Measurements from ENCODE around the gene ODAD3.

Gene ODAD3

GRCh38 chr19:11375143-11375948 is 59.6 kb downstream of the ODAD3 start:
- no peak for DNase-seq (ENCODE audit: low spot score)

- DNase-seq (ENCODE audit: low spot score) = peak; percentile 99
Measured at GRCh38 chr19:11374433-11375142, 60.3 kb downstream of the ODAD3 start, which contains the start of gene SWSAP1. TSS of gene SWSAP1 (plus strand) at chr19:11374666. CDS start at chr19:11374681, 15 bp downstream.

GRCh38 chr19:11373885-11374432 is 61.0 kb downstream of the ODAD3 start:
- no peak for DNase-seq (ENCODE audit: low spot score)

- no peak for DNase-seq (ENCODE audit: low spot score)
Measured at GRCh38 chr19:11373166-11373884, 61.6 kb downstream of the ODAD3 start.

- no peak for DNase-seq (ENCODE audit: low spot score)
Measured at GRCh38 chr19:11370744-11371143, 64.2 kb downstream of the ODAD3 start.
